ENCODE data around the gene TMPRSS11D. TPM values are rescaled to one million over a fixed set of nuclear protein-coding genes. Genes with fewer than 3 reads are reported as not detected.

Gene TMPRSS11D
- total and polyA plus RNA-seq, 2 of the 4 experiments (the other 2 are of a cell fraction): not detected

GRCh38 chr4:67891645-67892044 is 7.8 kb upstream of the TMPRSS11D start:
- Histone ChIP-seq H3K79me1 (ENCODE audit: low read depth in 1 of 2, low read length in 2 of 2) (no peaks in the 10 kb centered on the region), H3K9me3 (ENCODE audit: control insufficient read depth, insufficient read depth, low read length) (no peaks in the 10 kb centered on the region), H3K56ac (ENCODE audit: extremely low read depth, insufficient read depth, low read length) (no peak overlapping the region), H3K14ac (replicated peaks; ENCODE audit: low read depth, low read length) (no peak overlapping the region), H2BK20ac (ENCODE audit: low read depth, low read length) (no peak overlapping the region), H2BK5ac (ENCODE audit: low read depth, low read length, poor library complexity, severe bottlenecking) (no peak overlapping the region), H4K91ac (ENCODE audit: insufficient read depth, low read depth, low read length) (no peak overlapping the region), H4K20me1 (ENCODE audit: insufficient read depth, low read length) (no peaks in the 10 kb centered on the region), H3K4me2 (ENCODE audit: low read depth, low read length) (no peak overlapping the region), H3K23ac (ENCODE audit: low read depth, low read length) (no peak overlapping the region), H3K4me1 (ENCODE audit: control insufficient read depth, insufficient read depth, low read length) (peaks cover 2% of the 10 kb centered on the region; the same call in 1 of the 2 replicates), H2AK9ac (replicated peaks; ENCODE audit: low read depth, low read length, poor library complexity) (no peak overlapping the region), H3K27me3 (ENCODE audit: control insufficient read depth, insufficient read depth, low read length) (no peaks in the 10 kb centered on the region), H2BK15ac (ENCODE audit: low read depth, low read length) (no peak overlapping the region), H2BK120ac (ENCODE audit: low read depth, low read length) (no peak overlapping the region), H3K9me1 (ENCODE audit: insufficient read depth, low read length) (no peaks in the 10 kb centered on the region), H4K8ac (ENCODE audit: low read depth in 2 of 2, low read length in 2 of 2) (no peak overlapping the region), H2AFZ (replicated peaks; ENCODE audit: low read length, poor library complexity) (peak overlapping the region; percentile 8), H3K18ac (ENCODE audit: low read depth, low read length) (no peak overlapping the region), H3K9ac (ENCODE audit: low read depth, low read length) (no peak overlapping the region), H3K4me3 (ENCODE audit: insufficient read depth, low read depth, low read length) (no peak overlapping the region), H2AK5ac (ENCODE audit: low read depth, low read length) (no peak overlapping the region), H3K27ac (ENCODE audit: insufficient read depth, low read length) (no peak overlapping the region), H4K5ac (ENCODE audit: low read depth, low read length) (no peak overlapping the region), H3K36me3 (ENCODE audit: control insufficient read depth, insufficient read depth, low read length) (no peaks in the 10 kb centered on the region), H3K4ac (ENCODE audit: low read depth, low read length) (no peak overlapping the region)
- no peak for DNase-seq
- ChIA-PET POLR2A (ENCODE audit: unreplicated experiment) (no interaction called here), CTCF (no interaction called here)
- TF ChIP-seq SMC3 (IDR thresholded peaks at IDR 0.05; ENCODE audit: low read depth, low read length): no peak
- no peak for TF ChIP-seq FOS (IDR thresholded peaks at IDR 0.05; ENCODE audit: low read depth, low read length)
- TF ChIP-seq MAZ (IDR thresholded peaks at IDR 0.05; ENCODE audit: borderline replicate concordance, low read depth, low read length): no peak
- no peak for TF ChIP-seq POLR2A (IDR thresholded peaks at IDR 0.05; ENCODE audit: low read depth, low read length)
- TF ChIP-seq RAD21 (IDR thresholded peaks at IDR 0.05; ENCODE audit: low read length): no peak
- no peak for TF ChIP-seq RFX5 (IDR thresholded peaks at IDR 0.05; ENCODE audit: low read depth, low read length)
- no peak for TF ChIP-seq RCOR1 (IDR thresholded peaks at IDR 0.05; ENCODE audit: insufficient replicate concordance, low read length)
- TF ChIP-seq MAFK (IDR thresholded peaks at IDR 0.05; ENCODE audit: low read depth, low read length): no peak
- TF ChIP-seq MXI1 (IDR thresholded peaks at IDR 0.05; ENCODE audit: borderline replicate concordance, low read depth, low read length): no peak
- TF ChIP-seq ELK1 (IDR thresholded peaks at IDR 0.05; ENCODE audit: borderline replicate concordance, low read depth, low read length): no peak
- TF ChIP-seq USF2 (IDR thresholded peaks at IDR 0.05; ENCODE audit: low read depth, low read length): no peak
- TF ChIP-seq CTCF (conservative IDR thresholded peaks at IDR 0.05; ENCODE audit: low read depth, low read length): no peak
- no peak for TF ChIP-seq CEBPB (IDR thresholded peaks at IDR 0.05; ENCODE audit: low read depth, low read length)
- TF ChIP-seq CHD1 (IDR thresholded peaks at IDR 0.05; ENCODE audit: low read depth, low read length): no peak
- TF ChIP-seq BHLHE40 (IDR thresholded peaks at IDR 0.05; ENCODE audit: low read depth, low read length): no peak
- ATAC-seq (ENCODE audit: low read depth): no peak
- intact Hi-C loops (cut with micrococcal nuclease): no loop called here
- dilution Hi-C loops (cut with HindIII; ENCODE audit: low sequenced_read_pairs, unreplicated experiment): no loop called here
- in situ Hi-C loops (cut with MboI; ENCODE audit: low sequenced_read_pairs): no loop called here
- BruUV-seq (replicated peaks): no TSS peak
